NCI-H2171 treated with DMSO at 0.1 percent for 48 hours (cell line): ENCODE results near the gene TBC1D21.

Experiments used
- DNase-seq: peaks from one replicate; lab custom pipeline; 2025; lab: John Stamatoyannopoulos, UW

The TBC1D21 gene

GRCh38 chr15:73908822-73909122 is 35.4 kb downstream of the TBC1D21 start:
- no peak for DNase-seq

- DNase-seq: no peak
These were observed 36.3 kb downstream of the TBC1D21 start for GRCh38 chr15:73909651-73910050.

- no peak for DNase-seq
These were observed 37.3 kb downstream of the TBC1D21 start for GRCh38 chr15:73910522-73911303.

- DNase-seq: no peak
These were observed 38.7 kb downstream of the TBC1D21 start for GRCh38 chr15:73912030-73912596.

GRCh38 chr15:73914145-73914544 is 40.8 kb downstream of the TBC1D21 start:
- DNase-seq: no peak

DNA sequence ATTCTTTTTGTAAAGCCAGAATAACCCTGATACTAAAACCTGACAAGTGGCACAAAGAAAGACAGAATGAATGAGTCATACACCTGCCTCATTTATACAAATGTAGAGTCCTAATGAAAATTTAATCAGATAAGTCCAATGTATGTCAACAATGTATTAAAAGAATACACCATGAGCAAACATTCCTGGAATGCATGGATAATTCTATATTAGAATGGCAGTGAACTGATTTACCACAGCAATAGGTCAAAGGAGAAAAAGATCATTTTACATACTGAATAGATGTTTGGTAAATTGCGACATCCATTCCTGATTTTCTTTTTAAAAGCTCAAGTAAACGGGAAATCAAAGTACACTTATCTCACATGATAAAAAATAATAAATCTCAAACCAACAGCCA is 41.7 kb downstream of the TBC1D21 start:
- no peak for DNase-seq

DNA sequence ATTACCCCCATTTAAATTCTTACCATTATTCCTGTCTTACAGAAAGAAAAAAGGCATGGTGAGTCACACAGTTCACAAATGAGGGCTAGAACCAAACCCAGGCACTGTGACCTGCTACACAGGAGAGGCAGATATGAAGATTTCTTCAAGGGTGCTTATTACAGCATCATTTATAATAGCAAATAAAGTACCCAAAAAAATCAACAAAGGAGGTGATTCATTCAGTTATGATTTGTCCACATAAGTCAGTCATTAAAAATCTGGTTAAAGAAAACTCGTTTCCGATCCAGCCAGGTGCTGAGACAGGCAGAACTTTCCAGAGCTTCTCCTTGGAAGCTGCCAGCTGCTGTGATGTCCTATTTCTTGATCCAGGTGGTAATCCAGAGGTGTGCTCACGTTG is 45.4 kb downstream of the TBC1D21 start:
- no peak for DNase-seq

DNA sequence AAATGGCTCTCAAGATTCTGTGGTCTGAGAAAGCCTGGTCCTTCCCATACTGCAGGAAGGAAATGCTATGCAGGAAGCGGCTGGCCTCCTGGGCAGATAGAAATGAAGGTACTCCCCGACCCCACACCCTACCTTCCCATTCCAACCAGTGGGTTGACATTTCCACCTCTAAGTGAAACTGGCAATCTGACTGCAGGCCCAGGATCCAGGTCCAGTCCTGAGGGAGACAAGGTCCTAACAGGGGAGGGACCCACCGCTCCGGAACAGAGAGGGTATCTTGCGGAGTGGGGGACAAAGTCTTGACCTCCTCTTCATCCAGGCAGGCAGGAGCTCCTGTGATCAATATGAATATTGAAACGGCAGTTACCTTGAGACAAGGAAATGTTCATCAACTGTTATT is 46.3 kb downstream of the TBC1D21 start:
- DNase-seq: no peak

- DNase-seq: peak; percentile 63
These were observed 48.0 kb downstream of the TBC1D21 start for GRCh38 chr15:73921254-73921925.

- DNase-seq: peak; percentile 89
These were observed 49.1 kb downstream of the TBC1D21 start for GRCh38 chr15:73922186-73923151.

- no peak for DNase-seq
These were observed 49.8 kb downstream of the TBC1D21 start for GRCh38 chr15:73923156-73923487.

DNA sequence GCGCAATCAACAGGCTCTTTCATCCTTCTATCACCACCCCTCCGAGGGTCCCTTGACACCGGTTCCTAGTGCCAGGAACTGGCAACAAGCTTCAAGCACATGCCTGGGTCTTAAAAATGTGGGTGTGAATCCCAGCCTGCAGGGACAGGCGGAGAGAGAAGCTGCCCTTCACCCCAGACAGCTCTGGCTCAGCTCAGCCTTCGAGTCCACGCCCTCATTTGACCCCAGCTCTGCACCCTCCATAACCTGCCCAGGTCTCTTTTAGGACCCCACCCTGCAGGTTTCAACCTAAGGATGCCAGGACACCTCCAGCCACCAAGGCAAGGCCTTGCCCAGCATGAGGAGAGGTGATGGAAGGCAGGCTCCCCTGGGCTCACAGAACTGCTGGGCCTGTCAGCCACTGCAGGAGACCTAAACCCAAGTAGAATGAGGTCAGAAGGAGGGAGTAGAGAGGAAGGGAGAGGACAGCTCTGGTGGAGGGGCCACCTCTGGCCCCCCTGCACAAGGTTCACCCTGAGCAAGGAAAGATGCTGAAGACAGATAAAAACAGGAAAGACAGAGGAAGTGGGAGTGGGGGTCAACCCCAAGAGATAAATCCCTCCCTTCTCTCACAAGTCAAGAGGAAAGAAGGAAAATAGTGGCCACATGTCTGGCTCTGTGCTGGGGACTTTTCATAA is 50.3 kb downstream of the TBC1D21 start:
- no peak for DNase-seq

DNA sequence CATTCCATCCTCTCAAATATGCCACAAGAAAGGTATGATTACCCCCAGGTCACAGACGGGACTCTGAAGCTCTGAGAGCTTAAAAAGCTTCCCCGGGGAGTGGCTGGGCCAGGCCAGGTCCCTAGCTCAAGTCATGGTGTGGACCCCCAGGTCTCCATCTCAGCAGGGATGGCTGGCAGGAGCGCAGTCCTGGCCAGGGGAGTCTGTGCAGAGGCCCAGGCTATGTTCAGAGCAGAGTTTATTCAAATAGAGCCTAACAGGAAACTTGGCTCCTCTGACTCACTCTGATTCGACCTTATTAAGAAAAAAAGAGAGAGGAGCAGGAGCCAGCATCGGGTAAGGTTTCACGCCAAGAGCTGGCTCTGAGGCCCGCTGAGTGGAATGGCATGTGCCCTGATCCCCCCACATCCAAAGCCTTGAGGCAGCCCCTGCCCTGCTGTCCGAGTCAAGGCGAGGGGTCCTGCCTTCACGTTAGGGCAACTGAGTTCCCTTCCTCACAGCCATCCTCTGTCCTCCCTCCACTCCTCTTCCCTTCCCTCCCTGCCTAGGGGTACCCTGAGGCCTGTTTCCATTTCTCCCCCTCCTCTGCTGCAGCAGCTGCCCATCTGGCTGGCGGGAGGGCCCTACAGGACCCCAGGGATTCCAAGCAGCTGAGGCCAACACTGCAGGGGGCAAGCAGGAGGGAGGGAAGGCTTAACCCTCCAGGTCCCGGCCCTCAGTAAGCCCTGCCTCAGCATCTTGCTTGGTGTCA is 51.0 kb downstream of the TBC1D21 start:
- peak; percentile 93 for DNase-seq

- DNase-seq: peak; percentile 73
These were observed 52.5 kb downstream of the TBC1D21 start for GRCh38 chr15:73925848-73926218.

DNA sequence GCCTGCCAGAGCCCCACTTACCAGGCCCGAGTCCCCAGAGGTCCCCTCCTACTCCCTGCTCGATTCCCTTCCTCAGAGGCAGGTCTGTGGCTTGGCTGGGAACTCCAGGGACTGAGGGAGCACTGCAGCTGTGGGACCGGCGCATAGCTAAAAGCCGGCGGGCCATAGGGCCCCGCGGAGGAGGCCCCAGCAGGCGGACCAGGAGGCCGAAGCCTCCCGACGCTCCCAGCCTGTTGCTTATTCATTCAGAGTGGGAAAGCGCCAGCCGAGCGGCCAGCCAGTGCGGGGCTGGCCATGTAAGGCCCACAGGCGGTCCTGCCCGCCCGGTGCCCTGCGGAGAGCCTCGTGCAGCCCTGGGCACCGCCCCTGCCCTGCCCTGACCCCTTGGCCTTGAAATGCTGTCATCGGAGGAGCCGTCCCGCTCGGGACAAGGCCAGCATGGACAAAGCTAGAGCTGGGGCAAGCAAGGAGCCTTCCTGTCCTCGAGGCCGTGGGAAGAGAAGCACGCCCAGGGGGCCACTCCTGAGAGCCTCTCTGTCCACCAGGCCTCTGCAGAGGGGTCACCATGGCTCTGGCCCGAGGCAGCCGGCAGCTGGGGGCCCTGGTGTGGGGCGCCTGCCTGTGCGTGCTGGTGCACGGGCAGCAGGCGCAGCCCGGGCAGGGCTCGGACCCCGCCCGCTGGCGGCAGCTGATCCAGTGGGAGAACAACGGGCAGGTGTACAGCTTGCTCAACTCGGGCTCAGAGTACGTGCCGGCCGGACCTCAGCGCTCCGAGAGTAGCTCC is 53.0 kb downstream of the TBC1D21 start, which contains the start of gene LOXL1:
Gene LOXL1 (plus strand): TSS at position 244 of the 784 bp plus-strand sequence. CDS start 322 bp downstream, at position 566.
- peak; percentile 73 for DNase-seq

DNA sequence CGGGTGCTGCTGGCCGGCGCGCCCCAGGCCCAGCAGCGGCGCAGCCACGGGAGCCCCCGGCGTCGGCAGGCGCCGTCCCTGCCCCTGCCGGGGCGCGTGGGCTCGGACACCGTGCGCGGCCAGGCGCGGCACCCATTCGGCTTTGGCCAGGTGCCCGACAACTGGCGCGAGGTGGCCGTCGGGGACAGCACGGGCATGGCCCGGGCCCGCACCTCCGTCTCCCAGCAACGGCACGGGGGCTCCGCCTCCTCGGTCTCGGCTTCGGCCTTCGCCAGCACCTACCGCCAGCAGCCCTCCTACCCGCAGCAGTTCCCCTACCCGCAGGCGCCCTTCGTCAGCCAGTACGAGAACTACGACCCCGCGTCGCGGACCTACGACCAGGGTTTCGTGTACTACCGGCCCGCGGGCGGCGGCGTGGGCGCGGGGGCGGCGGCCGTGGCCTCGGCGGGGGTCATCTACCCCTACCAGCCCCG is 53.7 kb downstream of the TBC1D21 start:
- peak; percentile 42 for DNase-seq

DNA sequence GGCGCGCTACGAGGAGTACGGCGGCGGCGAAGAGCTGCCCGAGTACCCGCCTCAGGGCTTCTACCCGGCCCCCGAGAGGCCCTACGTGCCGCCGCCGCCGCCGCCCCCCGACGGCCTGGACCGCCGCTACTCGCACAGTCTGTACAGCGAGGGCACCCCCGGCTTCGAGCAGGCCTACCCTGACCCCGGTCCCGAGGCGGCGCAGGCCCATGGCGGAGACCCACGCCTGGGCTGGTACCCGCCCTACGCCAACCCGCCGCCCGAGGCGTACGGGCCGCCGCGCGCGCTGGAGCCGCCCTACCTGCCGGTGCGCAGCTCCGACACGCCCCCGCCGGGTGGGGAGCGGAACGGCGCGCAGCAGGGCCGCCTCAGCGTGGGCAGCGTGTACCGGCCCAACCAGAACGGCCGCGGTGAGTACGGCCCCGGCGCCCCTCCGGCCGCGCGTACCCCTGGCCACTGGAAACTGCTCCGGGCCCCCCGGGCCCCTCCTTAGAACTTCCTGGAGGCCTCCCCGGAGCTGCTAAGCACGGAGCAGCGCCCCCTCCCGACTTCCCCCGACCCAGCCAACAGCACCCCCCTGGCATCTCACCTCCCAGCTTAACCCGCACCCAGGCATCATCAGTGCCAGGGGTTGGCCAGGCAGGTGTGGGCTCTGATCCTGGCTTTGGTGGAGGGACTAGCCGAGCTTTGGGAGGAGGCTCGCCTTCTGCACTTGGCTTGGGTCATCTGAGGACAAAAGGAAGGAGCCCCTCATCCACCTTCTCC is 54.3 kb downstream of the TBC1D21 start:
- peak; percentile 68 for DNase-seq

GRCh38 chr15:73928241-73928579 is 54.8 kb downstream of the TBC1D21 start:
- no peak for DNase-seq

DNA sequence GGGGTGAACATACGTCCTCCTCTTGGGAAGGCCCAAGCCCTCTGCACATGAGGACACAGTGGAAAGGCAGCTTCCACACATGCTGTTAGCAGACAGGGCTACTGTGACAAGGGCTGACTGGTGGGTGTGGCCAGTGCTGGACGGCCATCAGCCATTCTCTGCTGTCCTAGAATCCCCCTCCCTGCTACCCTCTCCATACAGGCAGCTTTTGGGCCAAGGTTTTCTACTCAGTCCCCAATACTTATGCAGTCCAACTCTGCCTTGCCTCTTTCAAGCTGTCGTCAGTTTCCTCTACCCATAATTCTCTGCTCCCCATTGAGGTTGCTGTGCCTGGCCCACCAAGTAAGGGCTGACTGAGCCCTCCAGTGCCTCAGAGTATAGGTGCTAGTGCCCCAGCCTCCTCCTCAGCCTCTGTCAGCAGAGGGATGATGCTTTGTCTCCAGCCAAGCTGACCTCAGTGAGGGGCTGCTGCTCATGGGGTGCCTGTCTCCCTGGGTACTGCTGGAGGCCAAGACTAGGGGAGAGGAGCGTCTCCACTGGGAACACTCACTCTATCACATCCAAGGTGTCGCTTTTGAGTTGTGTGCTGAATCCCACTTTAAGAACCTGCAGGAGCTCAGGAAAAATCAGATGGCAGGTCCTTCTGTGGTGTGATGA is 55.7 kb downstream of the TBC1D21 start:
- DNase-seq: no peak
